ENCODE results near the gene RC3H2. TPM values are rescaled to one million over a fixed set of nuclear protein-coding genes. Genes with fewer than 3 reads are reported as not detected.
A peak's percentile ranks its signal among the peaks of the same experiment; 100 is the strongest.
"Not testable (repeated sequence)": the region's sequence is repeated elsewhere in the genome, so short reads cannot be mapped to it uniquely, and the experiment has no call there.

The RC3H2 gene
- total RNA-seq, 2 experiments from 2014 or later: 45.0 to 73.7 TPM

GRCh38 chr9:122918310-122918709 lies 13.2 kb upstream of the RC3H2 start:
- Histone ChIP-seq H3K9me2 (ENCODE audit: insufficient read depth, low read length) (no peaks in the 10 kb centered on the region), H3K4me3 (ENCODE audit: low read depth, low read length, poor library complexity, severe bottlenecking) (no peak overlapping the region), H3K4me2 (ENCODE audit: low read length) (no peak overlapping the region), H3K4me1 (ENCODE audit: insufficient read depth, low read length, poor library complexity, severe bottlenecking) (peaks cover 7% of the 10 kb centered on the region), H3K36me3 (ENCODE audit: insufficient read depth, low read length) (peaks cover 32% of the 10 kb centered on the region), H3K79me2 (ENCODE audit: insufficient read depth, low read depth, low read length) (peaks cover 12% of the 10 kb centered on the region), H3K27ac (ENCODE audit: low read depth, low read length, poor library complexity, severe bottlenecking) (no peak overlapping the region), H2AFZ (ENCODE audit: low read length) (no peak overlapping the region), H4K20me1 (ENCODE audit: insufficient read depth, low read length) (no peaks in the 10 kb centered on the region), H3K9me3 (ENCODE audit: low read length) (no peaks in the 10 kb centered on the region)
- ChIA-PET CTCF (ENCODE audit: unreplicated experiment) (no interaction called here), POLR2A (no interaction called here)
- BruUV-seq (replicated peaks): no TSS peak
- TF ChIP-seq EZH2phosphoT487 (IDR thresholded peaks at IDR 0.05; ENCODE audit: borderline replicate concordance, low read depth, low read length): no peak
- TF ChIP-seq CTCF (conservative IDR thresholded peaks at IDR 0.05; ENCODE audit: low read length): no peak
- intact Hi-C loops (cut with micrococcal nuclease; ENCODE audit: unreplicated experiment): no loop called here
- no peak for DNase-seq (ENCODE audit: low spot score)

DNA sequence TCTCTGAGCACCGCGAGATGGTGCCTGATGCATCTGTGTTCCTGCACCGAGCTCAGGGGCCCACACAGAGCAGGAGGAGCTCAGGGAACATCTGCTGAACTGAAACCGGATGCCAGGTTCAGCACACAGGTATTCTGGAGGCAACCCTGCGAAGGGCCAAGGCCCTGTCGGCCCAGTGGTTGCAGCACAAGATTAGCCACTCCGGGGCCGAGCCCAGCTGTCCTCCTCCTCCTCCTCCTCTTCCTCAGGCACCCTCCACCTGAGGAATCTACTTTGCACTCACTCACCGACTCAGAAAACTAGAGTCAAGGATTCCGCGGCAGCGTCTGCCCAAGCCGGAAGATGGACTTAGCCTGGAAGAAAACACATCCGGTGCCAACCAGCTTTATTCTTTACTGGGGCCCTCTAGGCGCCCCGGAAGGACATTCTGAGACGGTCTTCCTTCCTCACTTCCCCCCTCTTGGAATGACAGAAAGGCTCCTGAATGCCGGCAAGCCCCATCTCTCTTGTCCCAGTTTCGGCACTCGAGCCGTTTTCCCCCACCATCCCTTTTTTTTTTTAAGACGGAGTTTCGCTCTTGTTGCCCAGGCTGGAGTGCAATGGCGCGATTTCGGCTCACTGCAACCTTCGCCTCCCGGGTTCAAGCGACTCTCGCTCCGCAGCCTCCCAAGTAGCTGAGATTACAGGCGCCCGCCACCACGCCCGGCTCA lies 8.0 kb upstream of the RC3H2 start, which contains the start of gene ZBTB6:
Gene ZBTB6, minus strand, starts transcription at position 360 of the 710 bp plus-strand sequence. CDS start 1,251 bp downstream, outside the sequence.
- H3K79me2 ChIP-seq (ENCODE audit: insufficient read depth, low read depth, low read length): peaks cover 44% of the 10 kb centered on the region
- no peaks in the 10 kb centered on the region for H4K20me1 ChIP-seq (ENCODE audit: insufficient read depth, low read length)
- H3K9me3 ChIP-seq (ENCODE audit: low read length): no peaks in the 10 kb centered on the region
- peaks cover 24% of the 10 kb centered on the region for H3K4me1 ChIP-seq (ENCODE audit: insufficient read depth, low read length, poor library complexity, severe bottlenecking)
- BruUV-seq (replicated peaks): no TSS peak
- H3K4me2 ChIP-seq (ENCODE audit: low read length): peak within 1 kb of the TSS; percentile 83
- intact Hi-C loops (cut with micrococcal nuclease; ENCODE audit: unreplicated experiment): loop anchor here (1.0 kb wide), 1 partner anchor 18 kb away; the partner anchor contains the start of gene ZBTB26
- ChIA-PET CTCF (ENCODE audit: unreplicated experiment) (no interaction called here), POLR2A (interaction anchor here (0.5 to 4.1 kb wide), 20 partner anchors 8 to 795 kb away, joined by 3 to 29 read pairs (median 4); partner anchors contain the start of genes MRRF, RABGAP1, RBM18 and RC3H2)
- TF ChIP-seq EZH2phosphoT487 (IDR thresholded peaks at IDR 0.05; ENCODE audit: borderline replicate concordance, low read depth, low read length) (no peak), CTCF (conservative IDR thresholded peaks at IDR 0.05; ENCODE audit: low read length) (no peak; the same call in 1 of the 2 replicates)
- DNase-seq (ENCODE audit: low spot score): peak; percentile 95
- no peaks in the 10 kb centered on the region for H3K9me2 ChIP-seq (ENCODE audit: insufficient read depth, low read length)
- H2AFZ ChIP-seq (ENCODE audit: low read length): peak within 1 kb of the TSS; percentile 45; the same call in 1 of the 2 replicates
- H3K27ac ChIP-seq (ENCODE audit: low read depth, low read length, poor library complexity, severe bottlenecking): peak within 1 kb of the TSS; percentile 88
- peaks cover 39% of the 10 kb centered on the region for H3K36me3 ChIP-seq (ENCODE audit: insufficient read depth, low read length)
- H3K4me3 ChIP-seq (ENCODE audit: low read depth, low read length, poor library complexity, severe bottlenecking): peak within 1 kb of the TSS; percentile 76

DNA sequence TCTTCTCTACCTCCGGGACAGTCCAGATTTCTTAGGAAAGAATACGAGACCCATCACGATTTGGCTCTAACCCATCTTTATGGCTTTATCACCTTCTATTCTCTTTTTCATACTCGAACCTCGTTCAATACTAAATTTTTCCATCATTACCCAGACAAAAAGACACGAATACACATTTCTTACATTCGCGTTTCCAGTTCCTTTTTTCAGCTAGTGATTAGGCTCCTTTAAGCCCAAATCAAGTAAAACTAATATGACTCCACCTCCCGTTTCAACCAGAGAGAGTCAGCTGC lies 7.5 kb upstream of the RC3H2 start:
- Histone ChIP-seq H4K20me1 (ENCODE audit: insufficient read depth, low read length) (no peaks in the 10 kb centered on the region), H3K79me2 (ENCODE audit: insufficient read depth, low read depth, low read length) (peaks cover 45% of the 10 kb centered on the region), H3K27ac (ENCODE audit: low read depth, low read length, poor library complexity, severe bottlenecking) (peak overlapping the region; percentile 88), H3K36me3 (ENCODE audit: insufficient read depth, low read length) (peaks cover 39% of the 10 kb centered on the region), H3K9me2 (ENCODE audit: insufficient read depth, low read length) (no peaks in the 10 kb centered on the region), H2AFZ (ENCODE audit: low read length) (peak overlapping the region; percentile 45; the same call in 1 of the 2 replicates), H3K4me3 (ENCODE audit: low read depth, low read length, poor library complexity, severe bottlenecking) (peak overlapping the region; percentile 76), H3K4me2 (ENCODE audit: low read length) (peak overlapping the region; percentile 83), H3K4me1 (ENCODE audit: insufficient read depth, low read length, poor library complexity, severe bottlenecking) (peaks cover 24% of the 10 kb centered on the region), H3K9me3 (ENCODE audit: low read length) (no peaks in the 10 kb centered on the region)
- TF ChIP-seq EZH2phosphoT487 (IDR thresholded peaks at IDR 0.05; ENCODE audit: borderline replicate concordance, low read depth, low read length) (no peak), CTCF (conservative IDR thresholded peaks at IDR 0.05; ENCODE audit: low read length) (peak; percentile 53; the same call in 1 of the 2 replicates)
- DNase-seq (ENCODE audit: low spot score): no peak
- no TSS peak for BruUV-seq (replicated peaks)
- CTCF ChIA-PET (ENCODE audit: unreplicated experiment): no interaction called here
- POLR2A ChIA-PET: interaction anchor here (0.5 to 4.1 kb wide), 16 partner anchors 7 to 795 kb away, joined by 3 to 29 read pairs (median 5); partner anchors contain the start of genes MRRF, RABGAP1, RBM18 and RC3H2
- intact Hi-C loops (cut with micrococcal nuclease; ENCODE audit: unreplicated experiment): no loop called here

GRCh38 chr9:122906122-122906521 lies 963 bp upstream of the RC3H2 start:
- H3K79me2 ChIP-seq (ENCODE audit: insufficient read depth, low read depth, low read length): peaks cover 67% of the 10 kb centered on the region
- DNase-seq (ENCODE audit: low spot score); H3K9me3 ChIP-seq (ENCODE audit: low read length); H3K9me2 ChIP-seq (ENCODE audit: insufficient read depth, low read length); H3K27ac ChIP-seq (ENCODE audit: low read depth, low read length, poor library complexity, severe bottlenecking); BruUV-seq (replicated peaks); H3K4me2 ChIP-seq (ENCODE audit: low read length); H2AFZ ChIP-seq (ENCODE audit: low read length); CTCF ChIA-PET (ENCODE audit: unreplicated experiment); H3K4me3 ChIP-seq (ENCODE audit: low read depth, low read length, poor library complexity, severe bottlenecking): not testable (repeated sequence)
- peaks cover 11% of the 10 kb centered on the region; the same call in 1 of the 2 replicates for H4K20me1 ChIP-seq (ENCODE audit: insufficient read depth, low read length)
- POLR2A ChIA-PET: interaction anchor here (1.1 to 4.5 kb wide), 4 partner anchors 9 to 78 kb away, joined by 4 to 29 read pairs (median 6); partner anchors contain the start of genes PDCL and ZBTB26
- H3K36me3 ChIP-seq (ENCODE audit: insufficient read depth, low read length): peaks cover 37% of the 10 kb centered on the region
- intact Hi-C loops (cut with micrococcal nuclease; ENCODE audit: unreplicated experiment): loop anchor here (10.0 kb wide), 1 partner anchor 439 kb away; no protein-coding TSS in a partner anchor
- H3K4me1 ChIP-seq (ENCODE audit: insufficient read depth, low read length, poor library complexity, severe bottlenecking): peaks cover 33% of the 10 kb centered on the region

Data from OCI-LY7 (cell line).